ENCODE data around the gene APAF1. TPM values are rescaled to one million over a fixed set of nuclear protein-coding genes. Genes with fewer than 3 reads are reported as not detected.

The APAF1 gene
- total and polyA plus RNA-seq, 2 of the 13 experiments (the other 11 are each of a cell fraction or from before 2014, with no cell fraction given) = 6.0 to 13.0 TPM

- no peak for TF ChIP-seq RCOR2 (CRISPR knock-in tag; IDR thresholded peaks at IDR 0.05)
- TF ChIP-seq ZNF670 (CRISPR knock-in tag; IDR thresholded peaks at IDR 0.05; ENCODE audit: borderline replicate concordance) = no peak
Measured at GRCh38 chr12:98637068-98637467, 8.0 kb upstream of the APAF1 start (continued).

- no peak for ATAC-seq
- WGBS (ENCODE audit: low lambda C conversion rate) = 100% methylated on average over 2 of the region's 2 CpGs
- in situ Hi-C loops (cut with HindIII; ENCODE audit: extremely low pct_ligation_motif_present, low pct_unique_long_range_greater_than_20kb) = no loop called here
- CTCF ChIA-PET (ENCODE audit: low intra/inter-chr PET ratio, low total read pairs) = no interaction called here
- Histone ChIP-seq H2AFZ (ENCODE audit: low read length) (no peak overlapping the region), H4K20me1 (ENCODE audit: insufficient read depth, low read length) (no peaks in the 10 kb centered on the region; the same call in 1 of the 2 replicates), H3K9me3 (ENCODE audit: low read length) (no peaks in the 10 kb centered on the region), H3K27ac (ENCODE audit: extremely low read length, insufficient read depth, low read length) (no peak overlapping the region), H3K9ac (ENCODE audit: insufficient read depth, low read depth, low read length) (no peak overlapping the region), H3K4me3 (replicated peaks in 1 of 3; ENCODE audit: insufficient read depth in 1 of 3, low read depth in 2 of 3, low read length in 3 of 3) (no peak overlapping the region), H3K79me2 (ENCODE audit: insufficient read depth, low read length) (peaks cover 63% of the 10 kb centered on the region), H3K36me3 (replicated peaks in 1 of 2; ENCODE audit: control insufficient read depth in 1 of 2, insufficient read depth in 2 of 2, low read length in 2 of 2) (peaks cover 1 to 14% of the 10 kb centered on the region in 2 experiments; a peak in 3 of 5 replicates), H3K27me3 (ENCODE audit: control insufficient read depth in 1 of 2, insufficient read depth in 2 of 2, low read length in 2 of 2) (no peaks in the 10 kb centered on the region), H3K4me1 (ENCODE audit: insufficient read depth, low read length) (peaks cover 57% of the 10 kb centered on the region), H3K4me2 (ENCODE audit: low read depth, low read length) (no peak overlapping the region)
- no peak for TF ChIP-seq SATB2 (CRISPR knock-in tag; IDR thresholded peaks at IDR 0.05)
- no peak for TF ChIP-seq HNRNPH1 (optimal IDR thresholded peaks at IDR 0.05; ENCODE audit: low read depth, low read length)
- no peak for TF ChIP-seq EHMT2 (IDR thresholded peaks at IDR 0.05; ENCODE audit: borderline replicate concordance, low read depth, low read length)
- no peak for TF ChIP-seq ZBTB39 (CRISPR knock-in tag; IDR thresholded peaks at IDR 0.05)
- TF ChIP-seq MIER2 (CRISPR knock-in tag; IDR thresholded peaks at IDR 0.05) = no peak
- no peak for TF ChIP-seq BRCA1 (CRISPR knock-in tag; IDR thresholded peaks at IDR 0.05)
- TF ChIP-seq CENPX (CRISPR knock-in tag; IDR thresholded peaks at IDR 0.05) = no peak
- no peak for TF ChIP-seq SOX5 (CRISPR knock-in tag; IDR thresholded peaks at IDR 0.05; ENCODE audit: borderline replicate concordance)
- TF ChIP-seq AGO2 (optimal IDR thresholded peaks at IDR 0.05; ENCODE audit: low read depth, low read length) = no peak
- no peak for TF ChIP-seq REPIN1 (CRISPR knock-in tag; IDR thresholded peaks at IDR 0.05; ENCODE audit: borderline replicate concordance, low read depth)
- no peak for TF ChIP-seq GATAD2A (CRISPR knock-in tag; IDR thresholded peaks at IDR 0.05)
- no peak for TF ChIP-seq ZEB1 (IDR thresholded peaks at IDR 0.05; ENCODE audit: insufficient replicate concordance, low read depth)
- no peak for TF ChIP-seq TEAD3 (CRISPR knock-in tag; optimal IDR thresholded peaks at IDR 0.05; ENCODE audit: borderline replicate concordance)
- TF ChIP-seq ZNF841 (CRISPR knock-in tag; IDR thresholded peaks at IDR 0.05; ENCODE audit: borderline replicate concordance) = no peak
- TF ChIP-seq SOX6 (IDR thresholded peaks at IDR 0.05) = no peak
- no peak for TF ChIP-seq SOX6 (CRISPR knock-in tag; IDR thresholded peaks at IDR 0.05)
- TF ChIP-seq HOXA7 (CRISPR knock-in tag; IDR thresholded peaks at IDR 0.05) = no peak
- no peak for TF ChIP-seq CCDC6 (CRISPR knock-in tag; IDR thresholded peaks at IDR 0.05)
- no peak for FAIRE-seq
- no peak for DNase-seq (ENCODE audit: low spot score)
- intact Hi-C loops (cut with micrococcal nuclease; ENCODE audit: unreplicated experiment) = no loop called here
- POLR2A ChIA-PET = interaction anchor here (1.1 kb wide), 1 partner anchor 45 kb away, joined by 5 read pairs; the partner anchor contains the start of gene SLC25A3
- BruUV-seq (replicated peaks) = no TSS peak
Measured at GRCh38 chr12:98638009-98638408, 7.1 kb upstream of the APAF1 start.
